IPS-20b (cell line): ENCODE measurements around the gene ZNF32.
"Not testable (repeated sequence)": the region's sequence is repeated elsewhere in the genome, so short reads cannot be mapped to it uniquely, and the experiment has no call there.

Experiments used
- H3K27ac ChIP-seq: one replicate; pipeline ENCODE4 v1.5.1; 2013; ENCODE audit warnings: low read length
- H3K27me3 ChIP-seq: 2 replicates; pipeline ENCODE4 v1.6.1; 2013; ENCODE audit warnings: mild to moderate bottlenecking, low read length, inconsistent platforms; ENCODE audit not compliant: insufficient read depth
- H3K36me3 ChIP-seq: 2 replicates; pipeline ENCODE4 v1.6.1; 2013; ENCODE audit warnings: low read depth, mild to moderate bottlenecking, inconsistent platforms, low read length, moderate library complexity; ENCODE audit not compliant: insufficient read depth
- H3K4me1 ChIP-seq: 2 replicates; pipeline ENCODE4 v1.6.1; 2013; ENCODE audit warnings: mild to moderate bottlenecking, control low read depth, inconsistent platforms, low read length, moderate library complexity; ENCODE audit not compliant: insufficient read depth
- H3K4me3 ChIP-seq: 2 replicates; pipeline ENCODE4 v1.5.1; 2013; ENCODE audit warnings: mild to moderate bottlenecking, low read length, inconsistent platforms
- H3K9ac ChIP-seq: 2 replicates; pipeline ENCODE4 v1.6.1; 2013; ENCODE audit warnings: low read depth, mild to moderate bottlenecking, inconsistent platforms, low read length, moderate library complexity
- H3K9me3 ChIP-seq: 2 replicates; pipeline ENCODE4 v1.6.1; 2013; ENCODE audit warnings: mild to moderate bottlenecking, low read depth, low read length, inconsistent platforms; ENCODE audit not compliant: insufficient read depth

Gene ZNF32

GRCh38 chr10:43655311-43655710, 6.6 kb upstream of the ZNF32 start:
- Histone ChIP-seq H3K27me3 (peaks cover 4% of the 10 kb centered on the region), H3K27ac (no peak overlapping the region), H3K9me3 (no peaks in the 10 kb centered on the region), H3K9ac (no peak overlapping the region), H3K4me3 (no peak overlapping the region), H3K36me3 (no peaks in the 10 kb centered on the region), H3K4me1 (no peaks in the 10 kb centered on the region)

- Histone ChIP-seq H3K27ac (no peak overlapping the region), H3K27me3 (peaks cover 19% of the 10 kb centered on the region), H3K9ac (no peak overlapping the region), H3K4me1 (no peaks in the 10 kb centered on the region), H3K36me3 (no peaks in the 10 kb centered on the region), H3K9me3 (no peaks in the 10 kb centered on the region), H3K4me3 (no peak overlapping the region)
Observed at GRCh38 chr10:43653746-43654145, 5.1 kb upstream of the ZNF32 start.

- peaks cover 24% of the 10 kb centered on the region for H3K36me3 ChIP-seq
- H3K4me1 ChIP-seq, result peaks cover 4% of the 10 kb centered on the region; the same call in 1 of the 2 replicates
- H3K27me3 ChIP-seq, result peaks cover 29% of the 10 kb centered on the region
- peaks cover 37% of the 10 kb centered on the region for H3K9me3 ChIP-seq
- peak overlapping the region; percentile 80 for H3K4me3 ChIP-seq
- peak overlapping the region; percentile 74; the same call in 1 of the 2 replicates for H3K9ac ChIP-seq
- H3K27ac ChIP-seq, result no peak overlapping the region
Observed at GRCh38 chr10:43649185-43649523, 473 bp upstream of the ZNF32 start.

- Histone ChIP-seq H3K9ac (peak overlapping the region; percentile 83; the same call in 1 of the 2 replicates), H3K27ac (no peak overlapping the region), H3K36me3 (peaks cover 35% of the 10 kb centered on the region), H3K4me3 (peak overlapping the region; percentile 80), H3K4me1 (peaks cover 4% of the 10 kb centered on the region; the same call in 1 of the 2 replicates), H3K27me3 (peaks cover 29% of the 10 kb centered on the region), H3K9me3 (peaks cover 48% of the 10 kb centered on the region)
Observed at GRCh38 chr10:43648095-43648397, 635 bp downstream of the ZNF32 start.

- Histone ChIP-seq H3K4me3 (peak overlapping the region; percentile 80), H3K9ac (peak overlapping the region; percentile 83; the same call in 1 of the 2 replicates), H3K4me1 (peaks cover 4% of the 10 kb centered on the region; the same call in 1 of the 2 replicates), H3K27ac (no peak overlapping the region), H3K27me3 (peaks cover 29% of the 10 kb centered on the region), H3K9me3 (peaks cover 53% of the 10 kb centered on the region), H3K36me3 (peaks cover 39% of the 10 kb centered on the region)
Observed at GRCh38 chr10:43647576-43647975, 1.1 kb downstream of the ZNF32 start.

GRCh38 chr10:43645866-43646265, 2.8 kb downstream of the ZNF32 start:
- H3K4me1 ChIP-seq, result peaks cover 4% of the 10 kb centered on the region; the same call in 1 of the 2 replicates
- no peak overlapping the region for H3K9ac ChIP-seq
- H3K4me3 ChIP-seq, result no peak overlapping the region
- peaks cover 70% of the 10 kb centered on the region for H3K9me3 ChIP-seq
- no peak overlapping the region for H3K27ac ChIP-seq
- H3K27me3 ChIP-seq, result peaks cover 29% of the 10 kb centered on the region
- H3K36me3 ChIP-seq, result peaks cover 49% of the 10 kb centered on the region

- Histone ChIP-seq H3K9ac (no peak overlapping the region), H3K27me3 (peaks cover 15% of the 10 kb centered on the region), H3K36me3 (peaks cover 49% of the 10 kb centered on the region), H3K27ac (no peak overlapping the region), H3K4me1 (peaks cover 4% of the 10 kb centered on the region; the same call in 1 of the 2 replicates), H3K4me3 (peak overlapping the region; percentile 0; the same call in 1 of the 2 replicates), H3K9me3 (peaks cover 70% of the 10 kb centered on the region)
Observed at GRCh38 chr10:43644252-43644651, 4.4 kb downstream of the ZNF32 start.

- no peaks in the 10 kb centered on the region for H3K27me3 ChIP-seq
- peaks cover 47% of the 10 kb centered on the region for H3K9me3 ChIP-seq
- no peaks in the 10 kb centered on the region for H3K4me1 ChIP-seq
Observed at GRCh38 chr10:43640603-43641002, 8.1 kb downstream of the ZNF32 start.

GRCh38 chr10:43635816-43636215, 12.9 kb downstream of the ZNF32 start:
- H3K9ac ChIP-seq, H3K4me3 ChIP-seq, H3K9me3 ChIP-seq, H3K27me3 ChIP-seq, H3K36me3 ChIP-seq, H3K4me1 ChIP-seq, H3K27ac ChIP-seq: not testable (repeated sequence)

More at GRCh38 chr10:43640603-43641002, 8.1 kb downstream of the ZNF32 start:
- H3K4me3 ChIP-seq, result no peak overlapping the region
- no peak overlapping the region for H3K27ac ChIP-seq
- H3K9ac ChIP-seq, result no peak overlapping the region
- H3K36me3 ChIP-seq, result peaks cover 40% of the 10 kb centered on the region

- no peaks in the 10 kb centered on the region for H3K27me3 ChIP-seq
- no peak overlapping the region for H3K4me3 ChIP-seq
- no peaks in the 10 kb centered on the region for H3K36me3 ChIP-seq
- H3K9me3 ChIP-seq, result no peaks in the 10 kb centered on the region
- H3K27ac ChIP-seq, result no peak overlapping the region
- no peaks in the 10 kb centered on the region for H3K4me1 ChIP-seq
- H3K9ac ChIP-seq, result no peak overlapping the region
Observed at GRCh38 chr10:43628956-43629355, 19.7 kb downstream of the ZNF32 start.

- no peak overlapping the region for H3K27ac ChIP-seq
- H3K4me3 ChIP-seq, result no peak overlapping the region
- no peaks in the 10 kb centered on the region for H3K36me3 ChIP-seq
- no peaks in the 10 kb centered on the region for H3K4me1 ChIP-seq
- no peaks in the 10 kb centered on the region for H3K27me3 ChIP-seq
- no peak overlapping the region for H3K9ac ChIP-seq
- peaks cover 8% of the 10 kb centered on the region; the same call in 1 of the 2 replicates for H3K9me3 ChIP-seq
Observed at GRCh38 chr10:43627942-43628341, 20.7 kb downstream of the ZNF32 start.

- H3K4me3 ChIP-seq, result no peak overlapping the region; the same call in 1 of the 2 replicates
- no peak overlapping the region for H3K9ac ChIP-seq
- no peak overlapping the region for H3K27ac ChIP-seq
- no peaks in the 10 kb centered on the region for H3K36me3 ChIP-seq
- no peaks in the 10 kb centered on the region for H3K4me1 ChIP-seq
- H3K27me3 ChIP-seq, result no peaks in the 10 kb centered on the region
- H3K9me3 ChIP-seq, result peaks cover 31% of the 10 kb centered on the region
Observed at GRCh38 chr10:43623351-43623750, 25.3 kb downstream of the ZNF32 start.
